Epidermal melanocyte (primary cell): ENCODE results near the gene MDGA2.

Experiments used
- DNase-seq: peaks from one replicate; pipeline ENCODE4 v3.0.0; 2011; ENCODE audit warnings: low spot score; ENCODE audit not compliant: insufficient read length

MDGA2 gene

DNA sequence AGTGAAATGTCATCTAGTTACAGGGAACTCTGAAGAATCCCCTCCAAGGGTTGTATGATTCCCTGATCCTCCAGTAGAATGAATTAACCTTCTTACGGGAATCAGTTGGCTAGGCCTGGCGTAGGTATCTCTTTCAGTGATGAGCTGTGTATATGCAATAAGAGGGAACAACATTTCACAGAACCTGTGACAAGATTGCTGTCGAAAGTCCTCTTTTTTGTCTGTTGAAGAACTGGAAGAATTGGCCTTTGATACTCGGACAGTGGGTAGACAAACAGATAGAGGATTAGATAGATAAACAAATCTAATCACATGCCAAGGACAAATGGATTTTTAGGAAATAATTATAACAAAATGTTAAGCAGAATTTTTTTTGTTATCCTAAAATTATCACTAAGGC, 184.6 kb downstream of the MDGA2 start:
- no peak for DNase-seq

DNA sequence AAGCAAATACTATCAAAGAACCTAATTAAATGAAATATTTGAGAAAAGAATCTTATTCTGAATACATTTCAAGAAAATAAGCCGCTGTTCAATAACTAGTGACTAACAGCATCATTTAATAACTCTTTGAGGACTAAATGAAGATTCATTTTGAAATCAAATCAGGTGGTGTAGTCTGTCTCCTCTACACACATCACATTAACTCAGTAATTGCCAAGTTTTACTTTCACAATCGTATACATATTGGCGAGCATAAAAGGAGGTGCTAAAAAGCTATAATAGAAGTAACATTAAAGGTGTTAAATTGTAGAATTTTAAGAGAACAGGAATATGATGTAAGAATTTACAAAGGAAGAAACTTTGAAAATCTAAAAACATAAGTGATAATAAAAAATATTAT, 185.1 kb downstream of the MDGA2 start:
- no peak for DNase-seq

DNA sequence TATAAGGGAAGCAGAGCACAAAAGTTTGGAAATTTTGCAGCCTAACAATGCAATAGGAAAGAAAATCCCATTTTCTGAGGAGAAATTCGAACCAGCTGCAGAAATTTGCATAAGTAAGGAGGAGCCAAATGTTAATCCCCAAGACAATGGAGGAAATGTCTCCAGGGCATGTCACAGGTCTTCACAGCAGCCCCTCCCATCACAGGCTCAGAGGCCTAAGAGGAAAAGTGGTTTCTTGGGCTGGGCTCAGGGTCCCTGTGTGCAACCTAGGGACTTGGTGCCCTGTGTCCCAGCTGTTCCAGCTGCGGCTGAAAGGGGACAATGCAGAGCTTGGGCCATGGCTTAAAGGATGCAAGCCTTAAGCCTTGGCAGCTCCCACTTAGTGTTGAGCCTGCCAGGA, 190.0 kb downstream of the MDGA2 start:
- DNase-seq = no peak

DNA sequence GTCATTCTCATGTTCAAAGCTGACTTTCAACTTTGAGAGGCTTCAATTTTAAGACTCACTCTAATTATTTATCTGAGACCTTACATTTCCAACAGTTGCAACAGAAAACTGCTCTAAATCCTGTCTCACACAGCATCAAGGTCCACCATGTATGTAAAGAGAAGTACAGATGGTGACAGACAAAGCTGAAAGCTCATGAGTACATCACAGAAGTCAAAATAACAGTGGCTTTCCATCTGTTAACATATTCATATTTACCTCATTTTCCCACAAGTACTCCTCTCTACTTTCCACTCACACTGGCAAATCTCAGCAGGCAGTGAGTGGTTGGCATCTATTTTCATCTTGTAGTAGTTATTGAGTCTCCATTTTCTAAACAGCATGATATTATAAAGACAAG, 192.0 kb downstream of the MDGA2 start:
- DNase-seq = no peak

GRCh38 chr14:47471075-47471474, 204.3 kb downstream of the MDGA2 start:
- no peak for DNase-seq

DNA sequence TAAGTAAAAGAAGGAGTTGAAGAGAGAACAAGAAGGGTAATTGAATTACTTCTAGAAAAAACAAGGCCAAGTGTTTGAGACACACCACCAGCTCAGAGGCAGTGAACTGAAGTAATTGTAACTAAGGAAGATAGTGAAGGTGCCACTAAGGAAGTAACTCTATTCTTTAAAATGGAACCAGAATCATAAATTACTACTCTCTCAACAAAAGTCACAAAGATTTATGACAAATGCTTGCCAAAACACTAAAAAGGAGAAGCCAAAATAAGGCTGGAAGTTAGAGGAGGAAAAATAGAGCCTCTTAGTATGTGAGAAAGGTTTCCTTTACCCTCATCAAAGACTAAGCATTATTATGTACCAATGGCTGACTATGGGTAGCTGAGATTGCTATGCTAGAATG, 208.5 kb downstream of the MDGA2 start:
- DNase-seq = no peak

GRCh38 chr14:47454025-47454424, 221.4 kb downstream of the MDGA2 start:
- no peak for DNase-seq

DNA sequence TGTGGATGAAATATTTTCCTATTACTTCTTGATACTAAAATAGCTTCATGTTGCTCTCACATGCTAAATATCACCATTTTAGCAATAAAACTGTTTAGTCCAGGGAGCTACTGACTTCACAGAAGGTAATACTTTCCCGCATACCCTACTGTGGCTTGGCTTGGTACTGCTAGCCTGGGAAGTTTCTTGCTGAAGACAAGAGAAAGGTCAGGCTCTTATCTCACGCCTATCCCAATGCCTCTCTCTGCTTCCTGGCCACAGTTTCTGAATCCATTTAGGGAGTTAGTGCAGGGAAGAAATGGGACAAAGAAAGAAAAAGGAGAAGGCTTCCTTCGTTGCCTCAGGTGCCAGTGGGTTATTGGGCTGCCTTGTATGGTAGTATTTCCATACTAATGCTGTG, 228.3 kb downstream of the MDGA2 start:
- no peak for DNase-seq

- DNase-seq = no peak
Measured at GRCh38 chr14:47442211-47442610, 233.2 kb downstream of the MDGA2 start.

GRCh38 chr14:47439953-47440352, 235.5 kb downstream of the MDGA2 start:
- no peak for DNase-seq

- DNase-seq = no peak
Measured at GRCh38 chr14:47438650-47439140, 236.7 kb downstream of the MDGA2 start.

DNA sequence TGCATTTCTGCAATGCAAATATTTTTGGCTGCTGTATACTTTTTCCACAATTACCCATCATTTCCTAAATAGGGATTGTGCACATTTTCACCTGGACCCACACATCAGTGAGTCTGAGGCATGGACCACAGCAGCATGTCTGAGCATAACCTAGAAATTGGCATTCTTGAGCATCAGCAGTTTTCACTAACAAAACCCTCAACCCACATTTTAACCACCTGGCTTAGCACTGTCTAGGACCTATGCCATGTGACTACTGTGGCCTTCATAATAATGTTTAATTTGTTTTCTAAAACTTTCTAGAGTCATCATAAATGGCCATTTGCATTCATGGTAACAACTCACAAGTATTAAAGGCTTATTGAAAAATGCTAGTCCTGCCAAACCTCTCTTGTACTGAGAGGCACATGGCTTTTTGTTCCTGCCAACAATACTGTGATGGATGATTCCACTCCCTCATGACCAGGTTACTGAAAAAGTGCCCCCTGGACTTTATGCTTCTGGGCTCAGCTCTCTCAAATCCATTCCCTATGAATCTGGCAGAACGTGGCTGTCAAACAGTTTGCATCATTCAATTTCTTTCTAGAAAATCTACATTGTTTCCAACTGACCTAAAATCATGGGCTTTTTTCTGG, 240.0 kb downstream of the MDGA2 start:
- DNase-seq = no peak

- no peak for DNase-seq
Measured at GRCh38 chr14:47427629-47428028, 247.8 kb downstream of the MDGA2 start.

- DNase-seq = no peak
Measured at GRCh38 chr14:47425302-47425701, 250.1 kb downstream of the MDGA2 start.

- no peak for DNase-seq
Measured at GRCh38 chr14:47422191-47422590, 253.2 kb downstream of the MDGA2 start.

- no peak for DNase-seq
Measured at GRCh38 chr14:47411523-47411922, 263.9 kb downstream of the MDGA2 start.

DNA sequence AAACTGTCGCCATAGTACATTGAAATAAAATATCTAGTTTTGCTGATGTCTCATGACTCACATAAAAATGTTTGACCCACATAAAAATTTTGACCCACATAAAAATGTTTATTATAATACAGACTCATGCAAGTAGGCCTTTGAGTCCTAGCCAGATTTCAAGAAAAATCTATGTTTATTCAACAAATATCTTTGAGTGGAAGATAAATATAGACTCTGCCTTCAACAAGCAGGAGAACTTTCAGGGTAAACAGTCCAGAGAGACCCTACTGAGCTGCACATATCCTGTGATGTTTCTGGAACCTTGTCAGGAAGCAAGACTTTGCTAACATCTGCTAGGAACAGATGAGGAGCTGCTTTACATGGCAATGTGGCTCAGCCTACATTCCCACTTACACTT, 283.1 kb downstream of the MDGA2 start:
- no peak for DNase-seq

DNA sequence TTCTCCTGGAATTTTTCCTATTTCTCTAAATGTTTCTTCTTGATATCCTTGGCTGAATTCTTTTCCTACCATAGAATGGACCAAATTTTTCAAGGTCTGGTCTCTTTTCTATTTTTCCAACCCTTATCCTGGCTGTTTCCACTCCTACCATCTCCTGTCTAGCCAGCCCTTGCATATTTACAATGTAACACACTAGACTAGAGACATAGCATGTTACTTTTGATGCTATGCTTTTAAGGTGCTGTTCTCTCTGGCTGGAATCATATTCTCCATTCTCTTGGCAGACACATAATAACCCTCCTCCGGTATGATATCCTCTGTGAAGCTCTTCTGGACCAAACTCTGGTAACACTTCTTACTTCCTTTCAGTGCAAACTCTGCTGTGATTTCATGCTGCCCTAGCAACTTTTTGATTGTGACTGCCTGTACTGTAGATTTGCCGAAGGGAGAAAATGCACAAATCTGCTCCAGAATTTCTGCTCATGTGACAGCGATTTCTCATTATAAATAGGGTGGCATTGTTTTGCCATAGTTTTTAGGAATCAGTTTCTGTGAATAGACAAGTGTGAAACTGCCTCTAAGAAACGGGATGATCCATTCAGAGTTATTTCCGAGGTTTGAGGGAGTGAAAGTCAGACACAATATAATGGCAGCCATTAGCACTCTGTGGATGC, 284.4 kb downstream of the MDGA2 start:
- peak; percentile 26 for DNase-seq

GRCh38 chr14:47389535-47389934, 285.9 kb downstream of the MDGA2 start:
- DNase-seq = no peak

GRCh38 chr14:47366006-47366405, 309.4 kb downstream of the MDGA2 start:
- no peak for DNase-seq

DNA sequence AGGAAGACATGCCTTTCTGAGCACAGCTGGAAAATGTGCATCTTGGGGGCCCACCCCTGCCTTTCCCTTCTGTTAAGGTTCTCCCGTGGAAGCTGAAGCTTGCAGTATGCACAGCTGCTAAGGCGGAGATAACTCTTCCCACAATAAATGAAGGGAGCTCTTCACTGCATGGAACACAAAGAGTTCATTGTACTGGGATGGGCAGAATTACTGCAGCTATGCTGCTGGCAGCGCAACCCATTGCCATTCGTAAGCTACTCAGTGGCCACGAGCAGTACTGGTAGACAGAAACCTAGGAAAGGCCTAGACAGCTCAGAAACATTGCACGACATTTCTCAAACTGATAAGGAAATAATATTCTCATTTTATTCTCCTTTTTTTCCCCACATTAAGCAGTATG, 310.2 kb downstream of the MDGA2 start:
- peak; percentile 34 for DNase-seq

DNA sequence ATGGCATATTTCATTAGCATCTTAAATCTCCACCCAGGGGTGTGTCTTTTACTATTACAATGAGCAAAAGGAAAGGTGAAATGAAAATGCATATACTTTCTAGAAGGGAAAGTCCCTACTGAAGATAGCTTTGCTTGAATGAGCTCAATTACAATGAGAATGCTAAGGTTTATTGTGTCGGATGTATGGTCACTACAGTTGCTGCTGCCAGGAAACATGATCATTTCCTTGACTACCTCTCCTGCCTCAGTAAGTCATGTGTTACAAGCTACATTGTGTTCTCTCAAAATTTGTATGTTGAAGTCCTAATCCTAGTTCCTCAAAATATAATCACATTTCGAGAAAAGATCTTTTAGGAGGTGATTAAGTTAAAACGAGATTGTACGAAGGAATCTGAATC, 322.2 kb downstream of the MDGA2 start:
- no peak for DNase-seq

DNA sequence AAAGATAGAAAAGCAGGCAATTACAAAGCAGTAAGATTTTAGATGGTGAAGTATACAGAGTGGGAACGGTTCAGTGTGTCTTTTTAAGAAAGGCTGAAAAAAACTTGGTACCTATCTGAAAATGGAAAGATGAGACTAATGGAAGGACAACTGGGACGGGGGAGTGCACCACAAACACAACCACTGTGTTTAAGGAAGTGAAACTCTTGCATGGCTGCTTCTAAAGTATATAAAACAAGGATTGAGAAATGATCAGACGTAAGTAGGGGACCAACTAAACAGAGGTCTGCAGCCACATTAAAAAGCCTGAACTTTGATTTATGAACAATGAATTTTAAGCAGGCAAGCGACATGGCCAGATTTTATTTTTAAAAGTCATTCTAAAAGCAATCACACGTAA, 328.6 kb downstream of the MDGA2 start:
- DNase-seq = no peak
